Loucy (cell line): ENCODE results near the gene MTPN.

Experiments used
- H2AFZ ChIP-seq: fragments of 200-600 bp; sonication (generic); 2 replicates; pipeline ENCODE4 v1.6.0; 2016; ENCODE audit warnings: antibody characterized with exemption, mild to moderate bottlenecking, low read length, moderate library complexity
- H3F3A ChIP-seq: fragments of 200-600 bp; 2 replicates; pipeline ENCODE4 v1.6.0; 2016; ENCODE audit warnings: antibody characterized with exemption, low read depth, mild to moderate bottlenecking
- H3K27me3 ChIP-seq: fragments of 200-600 bp; sonication (generic); 2 replicates; pipeline ENCODE4 v1.6.1; 2014; ENCODE audit warnings: low read length, mild to moderate bottlenecking; ENCODE audit not compliant: insufficient read depth, poor library complexity, severe bottlenecking
- H3K36me3 ChIP-seq: fragments of 200-600 bp; sonication (generic); 2 replicates; pipeline ENCODE4 v1.6.1; 2016; ENCODE audit warnings: low read length; ENCODE audit not compliant: insufficient read depth
- H3K4me1 ChIP-seq: fragments of 200-600 bp; sonication (generic); 2 replicates; pipeline ENCODE4 v1.5.1; 2014; ENCODE audit warnings: low read length, mild to moderate bottlenecking; ENCODE audit not compliant: insufficient read depth, poor library complexity, severe bottlenecking
- H3K4me2 ChIP-seq: fragments of 200-600 bp; sonication (generic); 2 replicates; pipeline ENCODE4 v1.6.0; 2014; ENCODE audit warnings: antibody characterized with exemption, low read length, low read depth, mild to moderate bottlenecking; ENCODE audit not compliant: poor library complexity, severe bottlenecking
- H3K4me3 ChIP-seq: fragments of 200-600 bp; sonication (generic); 2 replicates; pipeline ENCODE4 v1.5.1; 2014; ENCODE audit warnings: low read length, mild to moderate bottlenecking, mixed read lengths; ENCODE audit not compliant: poor library complexity, severe bottlenecking
- H3K79me2 ChIP-seq: fragments of 200-600 bp; sonication (generic); 2 replicates; pipeline ENCODE4 v1.6.1; 2014; ENCODE audit warnings: low read length; ENCODE audit not compliant: insufficient read depth
- H3K9ac ChIP-seq: fragments of 200-600 bp; sonication (generic); 2 replicates; pipeline ENCODE4 v1.6.0; 2014; ENCODE audit warnings: mild to moderate bottlenecking, low read depth, low read length, moderate library complexity; ENCODE audit not compliant: poor library complexity, severe bottlenecking
- H3K9me2 ChIP-seq: fragments of 200-600 bp; sonication (generic); replicated peaks from 2 replicates; pipeline ENCODE4 v1.6.1; 2016; ENCODE audit warnings: low read depth, low read length, mixed read lengths
- H3K9me3 ChIP-seq: fragments of 200-600 bp; sonication (generic); 2 replicates; pipeline ENCODE4 v1.6.1; 2014; ENCODE audit warnings: mild to moderate bottlenecking, antibody characterized with exemption, low read length, low read depth; ENCODE audit not compliant: insufficient read depth
- H4K20me1 ChIP-seq: fragments of 200-600 bp; sonication (generic); 2 replicates; pipeline ENCODE4 v1.6.0; 2014; ENCODE audit warnings: antibody characterized with exemption, low read length, mild to moderate bottlenecking; ENCODE audit not compliant: insufficient read depth, poor library complexity, severe bottlenecking
- CTCF ChIP-seq: fragments of 200-600 bp; sonication (generic); conservative IDR thresholded peaks from 2 replicates; pipeline ENCODE4 v1.5.1; 2014; ENCODE audit warnings: mild to moderate bottlenecking, antibody characterized with exemption, low read length
- EZH2phosphoT487 ChIP-seq: fragments of 200-600 bp; IDR thresholded peaks from 2 replicates; pipeline ENCODE4 v1.6.1; 2018; ENCODE audit warnings: antibody characterized with exemption, mild to moderate bottlenecking, moderate library complexity, borderline replicate concordance

MTPN gene

GRCh38 chr7:135977007-135977741 is at the start of gene MTPN:
TSS of gene MTPN (minus strand) at chr7:135977359. CDS start at chr7:135977100, 259 bp downstream.
- Histone ChIP-seq H3K9ac (peak within 1 kb of the TSS; percentile 90), H3F3A (no peaks in the 10 kb centered on the region), H4K20me1 (peaks cover 49% of the 10 kb centered on the region), H3K4me1 (peaks cover 60% of the 10 kb centered on the region), H2AFZ (peak within 1 kb of the TSS; percentile 97), H3K79me2 (peaks cover 50% of the 10 kb centered on the region), H3K9me2 (no peaks in the 10 kb centered on the region), H3K4me3 (peak within 1 kb of the TSS; percentile 97), H3K9me3 (no peaks in the 10 kb centered on the region), H3K27me3 (no peaks in the 10 kb centered on the region), H3K36me3 (no peaks in the 10 kb centered on the region), H3K4me2 (peak within 1 kb of the TSS; percentile 99)
- TF ChIP-seq EZH2phosphoT487 (no peak), CTCF (no peak)

- H3K4me3 ChIP-seq: no peak overlapping the region
- no peaks in the 10 kb centered on the region for H3K79me2 ChIP-seq
- no peaks in the 10 kb centered on the region for H3K36me3 ChIP-seq
- TF ChIP-seq CTCF: no peak
- TF ChIP-seq EZH2phosphoT487: no peak
- no peaks in the 10 kb centered on the region for H3F3A ChIP-seq
- no peaks in the 10 kb centered on the region for H3K4me1 ChIP-seq
- H2AFZ ChIP-seq: no peak overlapping the region
- H3K9me2 ChIP-seq: 0 out of 2 replicates have a peak, but pooled peaks cover 4% of the 10 kb centered on the region
- no peak overlapping the region for H3K4me2 ChIP-seq
- no peaks in the 10 kb centered on the region for H3K27me3 ChIP-seq
- H3K9me3 ChIP-seq: no peaks in the 10 kb centered on the region
- H4K20me1 ChIP-seq: no peaks in the 10 kb centered on the region
- H3K9ac ChIP-seq: no peak overlapping the region
Measured at GRCh38 chr7:136026209-136026608, 49.0 kb upstream of the MTPN start.

- H3K4me3 ChIP-seq: no peak overlapping the region
- H3K36me3 ChIP-seq: no peaks in the 10 kb centered on the region
- no peaks in the 10 kb centered on the region for H3F3A ChIP-seq
- H2AFZ ChIP-seq: no peak overlapping the region
- H3K9me2 ChIP-seq: 0 out of 2 replicates have a peak, but pooled peaks cover 4% of the 10 kb centered on the region
- no peak for TF ChIP-seq CTCF
- no peaks in the 10 kb centered on the region for H3K27me3 ChIP-seq
- H3K4me2 ChIP-seq: no peak overlapping the region
- H3K4me1 ChIP-seq: no peaks in the 10 kb centered on the region
- no peaks in the 10 kb centered on the region for H4K20me1 ChIP-seq
- no peak overlapping the region for H3K9ac ChIP-seq
- no peaks in the 10 kb centered on the region for H3K9me3 ChIP-seq
- no peaks in the 10 kb centered on the region for H3K79me2 ChIP-seq
Measured at GRCh38 chr7:136023134-136023869, 46.1 kb upstream of the MTPN start.
